Karpas-422 (cell line): ENCODE measurements around the gene GRIN2B. TPM values are rescaled to one million over a fixed set of nuclear protein-coding genes. Genes with fewer than 3 reads are reported as not detected.

Experiments used
- DNase-seq: peaks from one replicate; pipeline ENCODE4 v3.0.0-alpha.2; 2015
- H2AFZ ChIP-seq: fragments of 200-600 bp; sonication (generic); 2 replicates; pipeline ENCODE4 v1.6.1; 2014; ENCODE audit warnings: antibody characterized with exemption, low read length, mixed read lengths
- H3K27ac ChIP-seq: fragments of 200-600 bp; sonication (generic); 2 replicates; pipeline ENCODE4 v1.5.1; 2014; ENCODE audit warnings: mild to moderate bottlenecking, low read length, moderate library complexity
- H3K27me3 ChIP-seq: fragments of 200-600 bp; sonication (generic); 2 replicates; pipeline ENCODE4 v1.6.1; 2014; ENCODE audit warnings: low read length, mixed read lengths
- H3K36me3 ChIP-seq: fragments of 200-600 bp; sonication (generic); 2 replicates; pipeline ENCODE4 v1.6.1; 2014; ENCODE audit warnings: low read length, mixed read lengths; ENCODE audit not compliant: insufficient read depth
- H3K4me1 ChIP-seq: fragments of 200-600 bp; sonication (generic); 2 replicates; pipeline ENCODE4 v1.6.1; 2014; ENCODE audit warnings: mild to moderate bottlenecking, low read length, mixed read lengths
- H3K4me2 ChIP-seq: fragments of 200-600 bp; sonication (generic); 2 replicates; pipeline ENCODE4 v1.6.1; 2014; ENCODE audit warnings: low read length, low read depth, mild to moderate bottlenecking; ENCODE audit not compliant: poor library complexity, severe bottlenecking
- H3K4me3 ChIP-seq: fragments of 200-600 bp; sonication (generic); 2 replicates; pipeline ENCODE4 v1.5.1; 2014; ENCODE audit warnings: mild to moderate bottlenecking, antibody characterized with exemption, low read length, mixed read lengths
- H3K79me2 ChIP-seq: fragments of 200-600 bp; sonication (generic); 2 replicates; pipeline ENCODE4 v1.6.1; 2014; ENCODE audit warnings: mild to moderate bottlenecking, low read length, mixed read lengths
- H3K9ac ChIP-seq: fragments of 200-600 bp; sonication (generic); 2 replicates; pipeline ENCODE4 v1.6.0; 2014; ENCODE audit warnings: low read length
- H3K9me2 ChIP-seq: fragments of 200-600 bp; sonication (generic), shearing (Covaris generic); replicated peaks from 2 replicates; pipeline ENCODE4 v1.6.0; 2014; ENCODE audit warnings: mild to moderate bottlenecking, low read length, moderate library complexity; ENCODE audit not compliant: insufficient read depth
- H3K9me3 ChIP-seq: fragments of 300-700, 200-600 bp; sonication (generic); 2 replicates; pipeline ENCODE4 v1.6.1; 2014; ENCODE audit warnings: low read length, mixed read lengths
- H4K20me1 ChIP-seq: fragments of 200-600 bp; sonication (generic); 2 replicates; pipeline ENCODE4 v1.6.1; 2014; ENCODE audit warnings: mild to moderate bottlenecking, antibody characterized with exemption, low read length, low read depth; ENCODE audit not compliant: insufficient read depth
- total RNA-seq: library from RNA; depleted of rRNA; stranded (reverse); fragments of >200 nt; shearing (Covaris generic); gene quantifications from 2 replicates; pipeline ENCODE4 v1.2.3, GENCODE V29; 2014; ENCODE audit warnings: low replicate concordance

Gene GRIN2B
- total RNA-seq, 1 experiment from 2014 or later, result 2.0 TPM

DNA sequence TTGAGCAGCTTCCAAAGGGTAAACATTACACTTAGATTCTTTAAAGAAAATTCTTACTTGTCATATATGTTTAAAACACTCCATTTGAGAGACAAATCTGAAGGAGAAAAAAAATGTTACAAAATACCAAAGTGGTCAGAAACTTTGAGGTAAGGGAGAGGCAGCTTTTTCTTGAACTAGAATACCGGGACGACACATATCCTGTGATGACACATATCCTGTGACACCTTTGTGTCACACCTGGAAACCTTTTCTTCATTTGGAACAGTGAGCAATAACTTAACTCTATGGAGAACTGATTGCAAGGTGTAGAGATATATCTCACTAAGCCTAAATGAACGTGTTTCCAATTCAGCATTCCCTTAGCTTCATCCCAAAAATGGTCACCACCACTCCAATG lies 4.6 kb upstream of the GRIN2B start:
- no peak overlapping the region for H3K27ac ChIP-seq
- H3K9ac ChIP-seq, result no peak overlapping the region
- H3K79me2 ChIP-seq, result no peaks in the 10 kb centered on the region
- no peaks in the 10 kb centered on the region for H3K36me3 ChIP-seq
- no peaks in the 10 kb centered on the region for H3K9me2 ChIP-seq
- no peaks in the 10 kb centered on the region for H3K27me3 ChIP-seq
- H3K4me3 ChIP-seq, result no peak overlapping the region
- H4K20me1 ChIP-seq, result no peaks in the 10 kb centered on the region
- H2AFZ ChIP-seq, result no peak overlapping the region
- H3K4me2 ChIP-seq, result no peak overlapping the region
- no peaks in the 10 kb centered on the region for H3K4me1 ChIP-seq
- H3K9me3 ChIP-seq, result no peaks in the 10 kb centered on the region
- DNase-seq, result no peak

DNA sequence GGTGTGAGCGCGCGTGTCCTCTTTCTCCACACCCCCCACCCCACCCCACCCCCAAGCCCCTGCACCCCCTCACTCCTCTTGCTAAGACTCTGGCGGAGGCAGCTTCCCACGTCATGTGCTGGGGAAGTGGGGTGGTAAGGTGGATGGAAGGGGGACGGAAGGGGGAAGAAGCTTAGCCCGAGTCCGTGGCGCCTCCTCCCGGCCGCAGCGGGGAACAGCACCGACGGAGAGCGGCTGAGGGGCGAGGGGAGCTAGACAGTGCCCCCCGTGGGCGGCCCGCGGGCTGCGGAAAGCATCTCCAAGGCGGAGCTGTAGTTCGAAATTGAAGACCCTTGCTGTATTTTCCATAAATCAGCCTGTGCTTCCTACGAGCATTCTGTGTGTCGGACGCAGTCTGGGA lies 588 bp upstream of the GRIN2B start:
- Histone ChIP-seq H3K4me3 (no peak overlapping the region), H3K27ac (no peak overlapping the region), H3K4me2 (no peak overlapping the region), H3K9ac (no peak overlapping the region), H3K79me2 (no peaks in the 10 kb centered on the region), H2AFZ (no peak overlapping the region), H3K4me1 (no peaks in the 10 kb centered on the region), H4K20me1 (no peaks in the 10 kb centered on the region), H3K9me2 (no peaks in the 10 kb centered on the region), H3K36me3 (no peaks in the 10 kb centered on the region), H3K27me3 (no peaks in the 10 kb centered on the region), H3K9me3 (no peaks in the 10 kb centered on the region)
- no peak for DNase-seq

DNA sequence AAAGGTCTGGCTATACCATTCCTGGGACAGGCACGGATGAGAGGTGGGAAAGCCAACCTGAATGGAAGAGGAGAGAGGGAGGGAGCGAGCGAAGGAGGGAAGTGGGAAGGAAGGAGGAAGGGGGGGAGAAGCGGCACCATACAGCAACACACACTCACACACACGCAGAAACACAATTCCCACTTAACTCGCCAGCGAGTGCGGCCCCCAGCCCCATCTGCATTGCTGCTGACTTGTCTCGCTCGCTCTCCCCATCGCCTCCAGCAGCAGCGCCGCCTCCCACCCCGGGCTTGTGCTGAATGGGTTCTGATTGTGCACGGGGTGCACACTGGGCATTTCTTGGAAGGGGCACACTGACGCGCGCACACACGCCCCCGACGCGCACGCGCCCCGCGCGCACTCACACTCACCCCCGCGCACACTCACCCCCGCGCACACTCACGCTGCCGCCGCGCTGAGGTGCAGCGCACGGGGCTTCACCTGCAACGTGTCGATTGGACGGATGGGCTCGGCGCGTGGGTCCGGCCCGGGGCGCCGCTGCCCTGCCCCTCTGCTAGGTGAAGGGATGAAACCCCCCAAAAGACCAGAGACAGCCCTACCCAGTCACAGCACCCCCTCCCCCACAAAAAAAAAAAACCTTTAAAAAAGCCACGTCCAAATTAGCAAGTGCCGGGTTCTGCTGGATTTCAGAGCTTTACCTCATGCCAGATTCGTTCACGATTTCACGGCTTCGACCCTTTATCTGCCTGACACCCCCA lies 685 bp downstream of the GRIN2B start:
- H3K9me3 ChIP-seq, result no peaks in the 10 kb centered on the region
- no peak overlapping the region for H2AFZ ChIP-seq
- no peaks in the 10 kb centered on the region for H3K36me3 ChIP-seq
- no peaks in the 10 kb centered on the region for H3K27me3 ChIP-seq
- H3K27ac ChIP-seq, result no peak overlapping the region
- no peaks in the 10 kb centered on the region for H4K20me1 ChIP-seq
- no peaks in the 10 kb centered on the region for H3K4me1 ChIP-seq
- H3K79me2 ChIP-seq, result no peaks in the 10 kb centered on the region
- H3K4me3 ChIP-seq, result no peak overlapping the region
- no peak overlapping the region for H3K9ac ChIP-seq
- no peak for DNase-seq
- H3K9me2 ChIP-seq, result no peaks in the 10 kb centered on the region
- no peak overlapping the region for H3K4me2 ChIP-seq

DNA sequence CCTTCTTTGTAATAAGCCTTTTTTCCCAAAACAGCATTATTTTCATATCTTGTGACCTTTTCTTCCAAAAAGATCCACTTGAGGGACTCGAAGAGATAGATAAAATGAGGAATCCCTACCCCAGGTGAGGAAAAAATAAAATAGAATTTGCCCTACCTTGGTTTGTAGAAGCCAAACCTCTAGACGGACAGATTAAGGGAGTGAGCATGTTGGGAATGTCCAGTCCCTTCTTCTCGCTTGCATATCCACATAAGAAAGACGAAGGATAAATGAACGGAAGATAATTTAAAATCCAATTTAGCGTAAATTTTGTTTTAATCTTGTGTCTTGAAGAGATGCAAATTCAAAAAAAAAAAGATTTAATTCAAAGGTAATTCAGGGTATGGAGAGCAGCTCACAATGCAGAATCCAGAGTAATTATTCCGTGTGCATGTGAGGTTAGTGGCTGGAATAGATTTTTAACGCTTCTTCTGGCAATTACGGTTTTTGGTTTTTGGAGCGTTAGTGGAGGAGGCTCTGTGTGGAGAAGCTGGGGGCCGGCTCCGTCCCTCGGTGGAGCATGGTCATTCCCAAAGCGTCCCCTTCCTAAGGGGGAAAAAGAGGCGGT lies 1.5 kb downstream of the GRIN2B start:
- DNase-seq, result no peak
- Histone ChIP-seq H3K4me3 (no peak overlapping the region), H2AFZ (no peak overlapping the region), H3K27ac (no peak overlapping the region), H4K20me1 (no peaks in the 10 kb centered on the region), H3K79me2 (no peaks in the 10 kb centered on the region), H3K9me3 (no peaks in the 10 kb centered on the region), H3K9me2 (no peaks in the 10 kb centered on the region), H3K4me1 (no peaks in the 10 kb centered on the region), H3K4me2 (no peak overlapping the region), H3K27me3 (no peaks in the 10 kb centered on the region), H3K36me3 (no peaks in the 10 kb centered on the region), H3K9ac (no peak overlapping the region)

DNA sequence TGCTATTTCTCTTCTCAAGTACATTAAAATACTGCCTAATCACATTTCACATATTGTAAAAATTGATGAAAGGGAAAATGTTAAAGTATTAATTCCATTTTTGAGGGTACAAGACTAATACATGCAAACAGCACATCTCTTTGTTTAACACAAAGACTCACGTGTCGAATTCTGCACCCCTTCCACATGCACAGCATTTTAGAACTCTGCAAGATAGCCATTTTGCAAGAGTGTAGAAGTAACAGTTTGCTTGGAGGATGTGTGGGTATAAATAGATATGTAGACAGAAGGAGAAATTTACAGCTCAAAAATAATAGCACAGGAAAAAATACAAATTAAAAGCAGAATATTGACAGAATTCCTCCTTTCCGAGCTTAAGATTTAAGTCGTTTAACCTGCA lies 2.5 kb downstream of the GRIN2B start:
- H3K4me3 ChIP-seq, result no peak overlapping the region
- no peaks in the 10 kb centered on the region for H3K4me1 ChIP-seq
- H3K36me3 ChIP-seq, result no peaks in the 10 kb centered on the region
- no peaks in the 10 kb centered on the region for H3K79me2 ChIP-seq
- H3K9ac ChIP-seq, result no peak overlapping the region
- H3K4me2 ChIP-seq, result no peak overlapping the region
- H3K27ac ChIP-seq, result no peak overlapping the region
- no peak overlapping the region for H2AFZ ChIP-seq
- DNase-seq, result no peak
- no peaks in the 10 kb centered on the region for H3K27me3 ChIP-seq
- H3K9me2 ChIP-seq, result no peaks in the 10 kb centered on the region
- no peaks in the 10 kb centered on the region for H4K20me1 ChIP-seq
- no peaks in the 10 kb centered on the region for H3K9me3 ChIP-seq

DNA sequence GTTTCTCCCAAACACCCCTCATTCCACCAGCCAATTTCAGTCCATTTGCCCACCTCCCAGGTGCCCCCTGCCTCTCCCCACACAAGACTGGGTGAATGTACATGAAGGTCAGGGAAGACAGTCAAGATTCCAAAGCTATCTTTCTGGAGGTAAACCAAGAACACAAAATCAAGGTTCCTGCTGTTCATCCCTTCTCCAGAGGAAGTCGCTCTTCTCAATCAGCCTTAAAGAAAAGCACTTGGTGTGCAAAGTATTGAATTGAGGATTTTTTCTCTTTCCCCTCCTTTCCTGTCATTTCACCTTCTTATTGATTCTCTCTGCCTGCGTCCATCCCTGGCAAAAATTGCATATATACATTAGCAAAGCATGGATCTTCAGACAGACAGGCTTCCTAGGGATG lies 4.5 kb downstream of the GRIN2B start:
- Histone ChIP-seq H3K79me2 (no peaks in the 10 kb centered on the region), H3K4me2 (no peak overlapping the region), H3K27ac (no peak overlapping the region), H3K27me3 (no peaks in the 10 kb centered on the region), H3K4me3 (no peak overlapping the region), H2AFZ (no peak overlapping the region), H3K9me2 (no peaks in the 10 kb centered on the region), H3K36me3 (no peaks in the 10 kb centered on the region), H4K20me1 (no peaks in the 10 kb centered on the region), H3K9me3 (no peaks in the 10 kb centered on the region), H3K4me1 (no peaks in the 10 kb centered on the region), H3K9ac (no peak overlapping the region)
- DNase-seq, result peak; percentile 45

DNA sequence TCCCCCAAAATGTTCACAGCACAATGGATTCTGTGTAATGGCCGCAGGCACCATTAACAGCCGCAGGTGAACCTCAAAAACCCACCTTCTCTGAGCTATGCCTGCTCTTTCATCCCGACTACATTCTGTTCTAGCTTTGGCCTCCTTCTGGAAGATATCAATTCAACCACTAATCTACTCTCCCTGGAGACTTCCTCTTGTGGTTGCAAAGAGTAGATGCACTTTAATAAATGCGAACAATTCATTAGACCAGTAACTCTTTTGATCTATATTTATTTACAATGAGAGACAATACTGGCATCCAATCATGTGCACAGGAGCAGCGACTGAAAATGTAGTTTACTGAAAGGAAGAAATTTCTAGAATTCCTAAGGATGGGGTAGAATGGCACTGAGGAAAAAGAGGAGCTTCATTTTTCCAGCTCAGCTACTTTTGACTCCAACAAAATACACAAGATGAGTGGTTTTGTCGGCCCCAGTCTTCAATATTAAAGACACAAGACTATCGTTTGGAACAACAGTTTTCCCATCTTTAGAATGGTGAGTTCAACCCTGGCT lies 5.3 kb downstream of the GRIN2B start:
- no peaks in the 10 kb centered on the region for H3K36me3 ChIP-seq
- H3K4me1 ChIP-seq, result no peaks in the 10 kb centered on the region
- H3K9ac ChIP-seq, result no peak overlapping the region
- H4K20me1 ChIP-seq, result no peaks in the 10 kb centered on the region
- H2AFZ ChIP-seq, result no peak overlapping the region
- no peak overlapping the region for H3K27ac ChIP-seq
- no peaks in the 10 kb centered on the region for H3K79me2 ChIP-seq
- H3K27me3 ChIP-seq, result no peaks in the 10 kb centered on the region
- DNase-seq, result no peak
- H3K9me3 ChIP-seq, result no peaks in the 10 kb centered on the region
- H3K4me3 ChIP-seq, result no peak overlapping the region
- no peaks in the 10 kb centered on the region for H3K9me2 ChIP-seq
- H3K4me2 ChIP-seq, result no peak overlapping the region

DNA sequence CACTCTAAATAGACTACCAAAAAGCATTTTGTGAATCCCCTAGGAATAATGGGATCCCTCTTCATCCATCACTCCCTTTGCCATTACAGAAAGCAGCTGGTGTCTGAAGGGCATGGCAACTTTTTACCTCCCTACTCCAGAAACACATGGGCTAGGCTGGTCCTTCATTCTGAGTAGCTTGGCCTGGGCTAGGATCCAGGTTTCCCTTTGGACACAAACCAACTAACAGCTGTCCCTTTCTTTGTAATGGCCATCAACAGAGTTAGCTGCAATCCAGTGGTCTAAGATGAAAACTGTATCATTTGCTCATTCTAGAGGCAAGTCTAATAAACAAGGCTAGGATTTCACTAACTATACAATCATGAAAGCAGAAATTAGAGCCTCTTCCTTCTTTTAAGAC lies 7.4 kb downstream of the GRIN2B start:
- H3K27me3 ChIP-seq, result no peaks in the 10 kb centered on the region
- H3K36me3 ChIP-seq, result no peaks in the 10 kb centered on the region
- no peaks in the 10 kb centered on the region for H3K9me2 ChIP-seq
- H4K20me1 ChIP-seq, result no peaks in the 10 kb centered on the region
- no peak overlapping the region for H3K4me3 ChIP-seq
- H3K9ac ChIP-seq, result no peak overlapping the region
- no peak overlapping the region for H2AFZ ChIP-seq
- no peaks in the 10 kb centered on the region for H3K79me2 ChIP-seq
- H3K27ac ChIP-seq, result no peak overlapping the region
- no peak overlapping the region for H3K4me2 ChIP-seq
- no peak for DNase-seq
- no peaks in the 10 kb centered on the region for H3K9me3 ChIP-seq
- no peaks in the 10 kb centered on the region for H3K4me1 ChIP-seq
